ENCODE data around the gene EMILIN3.

EMILIN3 gene

DNA sequence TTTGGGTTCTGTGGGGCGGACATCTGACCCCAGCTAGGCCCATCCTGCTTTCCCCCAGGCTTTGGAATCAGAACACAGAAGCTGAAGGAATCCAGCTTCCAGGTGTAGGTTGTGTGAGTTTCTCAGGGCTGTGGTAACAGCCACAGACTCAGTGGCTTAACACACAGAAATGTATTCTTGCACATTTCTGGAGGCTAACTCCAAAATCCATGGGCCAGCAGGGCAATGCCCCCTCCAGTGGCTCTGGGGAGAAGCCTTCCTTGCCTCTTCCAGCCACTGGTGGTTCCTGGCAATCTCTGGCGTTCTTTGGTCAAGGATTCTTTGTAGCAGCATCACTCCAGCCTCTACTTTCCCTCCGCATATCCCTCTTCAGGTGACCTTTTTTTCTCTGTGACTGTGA lies 1.3 kb upstream of the EMILIN3 start:
- no peak overlapping the region for H3K27ac Mint-ChIP-seq (ENCODE audit: low read depth)
- no peaks in the 10 kb centered on the region for H3K9me3 Mint-ChIP-seq
- ATAC-seq (replicated peaks; ENCODE audit: extremely low read depth, poor library complexity, severe bottlenecking) (no peak), DNase-seq (ENCODE audit: low spot score in 2 of 2) (no peak)
- H3K36me3 Mint-ChIP-seq (ENCODE audit: insufficient read depth), result no peaks in the 10 kb centered on the region
- H3K4me1 Mint-ChIP-seq, result no peaks in the 10 kb centered on the region
- H3K27me3 Mint-ChIP-seq, result peaks cover 64% of the 10 kb centered on the region
- H3K4me3 Mint-ChIP-seq, result peak overlapping the region; percentile 3

DNA sequence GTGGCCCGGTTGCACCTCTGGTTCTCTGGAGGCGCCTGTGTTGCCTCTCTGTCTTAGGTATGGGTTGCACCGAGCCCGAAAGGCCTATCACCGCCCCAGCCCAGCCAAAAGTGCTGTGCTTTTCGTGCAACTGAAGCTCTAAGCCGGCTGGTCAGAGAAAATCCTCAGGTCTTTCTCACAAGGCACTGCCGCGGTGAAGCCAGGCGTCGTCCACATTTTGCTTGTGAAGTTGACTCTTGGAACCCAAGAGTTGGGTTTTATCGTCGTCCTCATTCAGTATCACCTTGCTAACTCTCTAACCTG lies 726 bp upstream of the EMILIN3 start:
- H3K36me3 Mint-ChIP-seq (ENCODE audit: insufficient read depth), result no peaks in the 10 kb centered on the region
- H3K4me3 Mint-ChIP-seq, result peak overlapping the region; percentile 3
- no peaks in the 10 kb centered on the region for H3K9me3 Mint-ChIP-seq
- H3K27me3 Mint-ChIP-seq, result peaks cover 59% of the 10 kb centered on the region
- no peaks in the 10 kb centered on the region for H3K4me1 Mint-ChIP-seq
- DNase-seq (ENCODE audit: low spot score in 2 of 2) (no peak), ATAC-seq (replicated peaks; ENCODE audit: extremely low read depth, poor library complexity, severe bottlenecking) (no peak)
- H3K27ac Mint-ChIP-seq (ENCODE audit: low read depth), result no peak overlapping the region

DNA sequence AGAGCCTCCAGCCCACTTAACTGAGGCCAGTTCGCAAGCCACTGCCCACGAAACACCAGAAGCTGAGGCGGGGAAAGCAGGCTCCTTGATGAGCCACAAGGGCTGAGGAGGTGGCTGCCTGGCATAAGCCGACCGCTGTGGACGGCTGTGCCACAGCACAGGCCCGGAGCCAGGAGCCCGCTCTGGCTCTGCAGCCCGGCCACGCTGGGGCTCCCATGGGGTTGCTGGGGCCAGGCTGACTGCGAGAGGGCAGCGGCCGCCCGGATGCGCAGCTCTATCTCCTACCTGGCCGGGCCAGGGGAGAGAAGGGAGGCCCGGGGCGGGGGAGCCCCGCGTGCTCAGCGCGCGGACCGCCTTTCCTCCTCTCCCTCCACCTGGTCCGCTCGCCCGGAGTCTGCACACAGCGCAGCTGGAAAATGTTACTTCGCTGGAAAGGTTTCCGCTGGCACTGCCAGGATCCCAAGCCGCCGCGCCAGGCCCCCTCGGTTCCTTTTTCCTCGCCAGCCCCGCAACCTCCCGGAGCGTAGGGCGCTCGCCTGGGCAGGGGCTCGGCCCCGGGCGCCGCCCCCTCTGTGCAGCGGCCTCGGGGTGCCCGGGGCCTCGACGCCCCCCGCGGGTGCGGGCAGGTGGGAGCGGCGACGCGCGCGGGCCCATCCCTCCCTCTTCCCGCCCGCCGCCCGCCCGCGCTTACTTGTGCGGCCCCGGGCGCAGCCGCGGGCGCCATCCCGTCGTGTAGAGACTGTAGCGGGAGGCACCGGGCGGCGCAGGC lies 657 bp downstream of the EMILIN3 start:
- ATAC-seq (replicated peaks; ENCODE audit: extremely low read depth, poor library complexity, severe bottlenecking), result no peak
- DNase-seq (ENCODE audit: low spot score in 2 of 2), result no peak
- peaks cover 53% of the 10 kb centered on the region for H3K27me3 Mint-ChIP-seq
- H3K36me3 Mint-ChIP-seq (ENCODE audit: insufficient read depth), result no peaks in the 10 kb centered on the region
- H3K27ac Mint-ChIP-seq (ENCODE audit: low read depth), result no peak overlapping the region
- H3K9me3 Mint-ChIP-seq, result no peaks in the 10 kb centered on the region
- no peaks in the 10 kb centered on the region for H3K4me1 Mint-ChIP-seq
- H3K4me3 Mint-ChIP-seq, result no peak overlapping the region

DNA sequence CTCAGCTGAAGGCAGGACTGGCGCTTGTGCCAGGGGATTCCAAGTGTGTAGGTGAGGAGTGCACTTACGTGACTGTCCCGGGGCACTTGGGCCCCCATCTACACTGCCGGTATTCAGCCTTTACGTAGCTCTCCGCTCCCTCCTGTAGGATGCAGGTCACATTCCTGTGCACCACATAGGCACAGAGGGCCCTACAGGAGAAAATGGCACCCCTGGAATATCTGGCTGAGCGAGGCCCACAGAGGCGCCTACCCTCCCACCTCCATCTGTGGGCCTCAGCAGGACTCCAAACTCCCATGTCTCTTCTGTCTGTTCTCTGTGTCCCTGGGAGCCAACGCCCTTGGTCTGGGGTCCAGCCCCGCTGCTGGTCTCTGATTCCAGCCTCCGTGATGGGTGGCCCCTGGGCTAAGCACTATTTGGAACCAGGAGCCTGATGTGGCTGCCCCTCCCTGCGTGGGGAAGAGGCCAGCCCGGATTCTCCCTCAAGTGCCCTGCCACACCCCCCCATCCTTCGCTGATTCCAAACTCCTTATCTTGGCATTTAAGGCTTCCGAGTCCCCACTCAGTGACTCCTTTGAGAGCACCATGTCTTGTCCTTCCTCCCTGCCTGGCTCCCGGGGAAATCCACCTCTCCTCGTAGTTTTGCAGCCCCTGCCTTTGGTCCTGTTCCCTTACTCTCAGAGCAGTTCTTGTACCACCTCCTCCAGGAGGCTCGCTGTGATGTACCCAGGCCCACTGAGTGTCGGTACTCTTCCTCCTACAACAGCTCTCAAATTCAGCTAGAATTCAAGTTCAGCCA lies 1.5 kb downstream of the EMILIN3 start:
- Mint-ChIP-seq H3K36me3 (ENCODE audit: insufficient read depth) (no peaks in the 10 kb centered on the region), H3K27ac (ENCODE audit: low read depth) (no peak overlapping the region), H3K4me1 (no peaks in the 10 kb centered on the region), H3K9me3 (no peaks in the 10 kb centered on the region), H3K4me3 (no peak overlapping the region), H3K27me3 (peaks cover 47% of the 10 kb centered on the region)
- DNase-seq (ENCODE audit: low spot score in 2 of 2), result no peak
- no peak for ATAC-seq (replicated peaks; ENCODE audit: extremely low read depth, poor library complexity, severe bottlenecking)

DNA sequence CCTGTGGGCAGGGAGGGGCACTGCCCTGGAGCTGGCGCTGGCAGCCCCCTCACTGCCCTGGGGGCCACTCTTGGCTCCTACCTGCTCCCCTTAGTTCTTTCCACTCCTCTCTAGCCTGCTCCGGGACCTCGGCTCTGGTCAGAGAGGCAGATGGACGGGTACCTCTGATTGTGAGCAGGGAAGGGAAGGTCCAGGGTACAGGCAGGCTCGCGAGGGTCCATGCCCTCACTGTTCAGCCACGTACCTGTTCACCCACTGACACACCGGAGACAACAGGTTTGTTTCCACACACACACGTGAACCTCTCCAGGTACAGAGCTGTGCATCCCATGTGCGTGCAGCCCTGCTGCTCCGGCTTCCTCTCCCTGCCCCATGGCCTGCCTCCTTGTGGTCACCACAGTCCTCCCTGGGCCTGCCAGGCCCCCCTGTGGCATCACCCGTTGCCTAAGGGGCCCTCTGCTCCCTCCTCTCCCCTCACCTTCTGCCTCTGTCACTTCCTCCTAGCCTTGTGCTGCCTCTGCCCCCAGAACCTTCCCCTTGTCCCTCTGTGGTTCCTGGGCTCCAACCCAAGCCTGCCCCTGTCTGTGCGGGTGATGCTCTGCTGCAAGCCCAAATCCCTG lies 2.3 kb downstream of the EMILIN3 start:
- Mint-ChIP-seq H3K27me3 (peaks cover 39% of the 10 kb centered on the region), H3K9me3 (no peaks in the 10 kb centered on the region), H3K27ac (ENCODE audit: low read depth) (no peak overlapping the region), H3K36me3 (ENCODE audit: insufficient read depth) (no peaks in the 10 kb centered on the region), H3K4me1 (no peaks in the 10 kb centered on the region), H3K4me3 (no peak overlapping the region)
- no peak for DNase-seq (ENCODE audit: low spot score in 2 of 2)
- no peak for ATAC-seq (replicated peaks; ENCODE audit: extremely low read depth, poor library complexity, severe bottlenecking)

DNA sequence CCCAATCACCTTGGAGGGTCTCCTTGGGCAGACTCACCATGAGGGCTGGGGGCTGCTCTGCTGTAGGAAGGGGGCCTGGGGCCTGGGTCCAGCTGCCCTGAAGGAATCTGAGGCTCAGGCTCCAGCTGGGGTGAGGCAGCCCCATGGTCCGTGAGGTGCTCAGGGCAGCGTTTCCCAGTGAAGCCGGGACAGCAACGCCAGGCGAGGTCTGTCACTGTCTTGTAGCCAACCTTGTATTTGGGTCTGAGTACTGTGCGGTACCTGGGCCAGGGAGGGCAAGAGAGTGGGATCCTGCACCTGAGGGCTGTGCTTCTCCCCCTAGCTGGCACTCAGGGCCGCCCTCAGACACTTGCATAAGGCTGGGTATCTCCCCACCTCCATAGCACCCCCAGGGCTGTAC lies 3.0 kb downstream of the EMILIN3 start:
- Mint-ChIP-seq H3K36me3 (ENCODE audit: insufficient read depth) (no peaks in the 10 kb centered on the region), H3K4me1 (no peaks in the 10 kb centered on the region), H3K27ac (ENCODE audit: low read depth) (no peak overlapping the region), H3K4me3 (no peak overlapping the region), H3K27me3 (peaks cover 33% of the 10 kb centered on the region), H3K9me3 (no peaks in the 10 kb centered on the region)
- ATAC-seq (replicated peaks; ENCODE audit: extremely low read depth, poor library complexity, severe bottlenecking), result no peak
- DNase-seq (ENCODE audit: low spot score in 2 of 2), result no peak

DNA sequence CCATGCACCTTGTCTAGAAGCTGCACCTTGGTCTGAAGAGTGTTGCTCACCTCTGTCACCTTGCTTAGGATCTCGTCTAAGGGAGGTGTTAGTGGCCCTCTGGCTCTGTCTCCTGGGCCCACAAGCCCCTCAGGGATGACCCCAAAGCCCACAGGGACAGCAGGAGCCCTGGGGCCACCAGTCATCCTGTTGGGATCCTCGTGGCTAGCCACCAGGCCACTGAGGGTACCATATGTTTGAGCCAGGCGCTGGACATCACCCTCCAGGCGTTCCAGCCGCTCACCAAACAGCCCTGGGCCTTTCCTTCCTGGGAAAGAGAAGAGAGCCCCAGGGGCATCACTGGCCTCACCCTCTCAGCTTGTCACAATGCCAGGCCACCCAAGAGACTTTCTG lies 3.9 kb downstream of the EMILIN3 start:
- DNase-seq (ENCODE audit: low spot score in 2 of 2), result no peak
- Mint-ChIP-seq H3K4me3 (no peak overlapping the region), H3K36me3 (ENCODE audit: insufficient read depth) (no peaks in the 10 kb centered on the region), H3K27ac (ENCODE audit: low read depth) (no peak overlapping the region), H3K27me3 (peaks cover 27% of the 10 kb centered on the region), H3K4me1 (no peaks in the 10 kb centered on the region), H3K9me3 (no peaks in the 10 kb centered on the region)
- no peak for ATAC-seq (replicated peaks; ENCODE audit: extremely low read depth, poor library complexity, severe bottlenecking)

DNA sequence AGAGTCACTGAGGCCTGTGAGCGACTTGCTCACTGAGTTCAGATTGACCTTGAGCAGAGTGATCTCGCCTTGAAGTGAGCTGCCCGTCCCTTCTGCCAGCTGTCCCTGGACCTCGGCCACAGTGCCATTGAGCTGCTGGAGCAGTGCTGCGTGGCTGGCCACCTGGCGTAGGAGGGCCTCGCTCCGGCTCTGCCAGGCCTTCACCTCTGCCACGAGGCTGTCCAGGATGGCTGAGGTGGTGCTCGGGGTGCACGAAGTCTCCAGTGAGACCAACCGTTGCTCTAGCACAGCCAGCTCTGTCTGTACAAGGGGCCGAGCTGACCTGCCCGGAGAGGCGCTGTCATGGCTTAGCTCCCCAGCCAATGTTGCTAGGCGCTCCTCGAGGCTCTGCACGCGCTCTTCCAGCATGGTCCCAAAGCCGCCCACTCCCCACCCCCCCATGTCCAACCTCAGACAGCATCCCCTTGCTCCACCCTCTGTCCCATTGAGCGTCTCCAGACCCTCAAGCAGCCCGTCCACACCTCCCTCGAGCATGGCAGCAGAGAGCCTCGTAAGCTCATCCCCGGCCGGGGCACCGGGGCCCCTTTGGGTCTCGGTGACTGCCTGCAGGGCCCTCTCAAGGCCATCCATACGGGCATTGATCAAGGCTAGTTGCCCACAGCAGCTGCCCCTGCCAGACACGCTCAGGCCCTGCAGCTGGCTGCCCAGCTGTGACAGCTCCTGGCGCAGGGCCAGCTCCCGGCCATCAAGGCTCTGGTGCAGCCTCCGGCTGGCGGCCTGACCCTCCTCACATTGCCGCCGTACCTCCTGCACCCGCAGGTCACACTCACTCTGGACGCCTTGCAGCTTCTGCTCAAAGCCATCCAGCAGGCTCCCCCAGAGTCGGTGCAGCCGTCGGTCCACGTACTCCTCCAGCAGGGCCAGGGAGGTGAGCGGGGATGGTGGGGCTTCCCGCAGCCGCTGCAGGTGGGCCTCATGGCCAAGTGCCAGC lies 4.6 kb downstream of the EMILIN3 start:
- no peak for DNase-seq (ENCODE audit: low spot score in 2 of 2)
- H3K27ac Mint-ChIP-seq (ENCODE audit: low read depth), result no peak overlapping the region
- no peaks in the 10 kb centered on the region for H3K9me3 Mint-ChIP-seq
- no peak for ATAC-seq (replicated peaks; ENCODE audit: extremely low read depth, poor library complexity, severe bottlenecking)
- H3K4me3 Mint-ChIP-seq, result no peak overlapping the region
- no peaks in the 10 kb centered on the region for H3K4me1 Mint-ChIP-seq
- H3K27me3 Mint-ChIP-seq, result peaks cover 20% of the 10 kb centered on the region
- H3K36me3 Mint-ChIP-seq (ENCODE audit: insufficient read depth), result no peaks in the 10 kb centered on the region

DNA sequence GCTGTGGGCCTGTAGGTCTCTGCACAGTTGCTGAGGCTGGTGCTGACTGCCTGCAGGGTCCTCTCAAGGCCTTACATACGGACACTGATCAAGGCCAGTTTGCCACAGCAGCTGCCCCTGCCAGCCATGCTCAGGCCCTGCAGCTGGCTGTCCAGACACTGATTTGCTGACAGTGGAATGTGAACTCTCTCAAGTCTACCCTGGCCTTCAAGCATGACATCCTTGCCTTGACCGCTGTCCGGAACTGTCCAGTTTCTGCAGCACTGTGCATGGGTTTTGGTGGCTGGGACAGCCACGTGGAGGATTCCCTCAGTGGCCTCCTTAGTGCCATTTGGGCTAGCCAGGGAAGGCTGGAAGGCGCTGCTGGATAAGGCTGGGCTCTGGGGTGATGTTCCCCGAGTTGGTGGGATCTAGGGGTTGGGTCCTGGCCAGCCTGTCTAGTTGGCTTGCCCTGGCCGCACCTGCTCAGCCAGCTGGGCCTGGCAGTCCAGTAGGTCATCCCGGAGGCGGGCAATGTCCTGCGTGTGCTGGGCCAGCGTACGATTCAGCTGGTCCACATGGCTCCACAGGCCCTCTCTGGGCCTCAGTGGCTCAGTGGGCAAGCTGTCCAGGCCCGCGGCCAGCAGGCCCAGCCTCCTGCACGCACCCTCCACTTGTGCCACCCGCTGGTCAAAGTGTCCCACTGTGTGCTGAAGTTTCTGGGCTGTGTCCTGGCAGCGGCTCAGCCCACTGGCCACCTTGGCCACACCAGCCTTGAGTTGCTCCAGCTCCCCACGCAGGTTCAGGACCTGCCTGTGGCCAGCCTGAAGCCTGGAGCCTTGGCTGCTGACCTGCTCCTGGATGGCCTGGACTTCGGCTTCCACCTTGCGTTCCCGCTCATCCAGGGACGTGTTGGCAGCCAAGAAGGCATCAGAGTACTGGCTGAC lies 5.5 kb downstream of the EMILIN3 start:
- no peak for ATAC-seq (replicated peaks; ENCODE audit: extremely low read depth, poor library complexity, severe bottlenecking)
- Mint-ChIP-seq H3K4me3 (no peak overlapping the region), H3K4me1 (no peaks in the 10 kb centered on the region), H3K27ac (ENCODE audit: low read depth) (no peak overlapping the region), H3K27me3 (peaks cover 17% of the 10 kb centered on the region), H3K36me3 (ENCODE audit: insufficient read depth) (no peaks in the 10 kb centered on the region), H3K9me3 (no peaks in the 10 kb centered on the region)
- no peak for DNase-seq (ENCODE audit: low spot score in 2 of 2)

DNA sequence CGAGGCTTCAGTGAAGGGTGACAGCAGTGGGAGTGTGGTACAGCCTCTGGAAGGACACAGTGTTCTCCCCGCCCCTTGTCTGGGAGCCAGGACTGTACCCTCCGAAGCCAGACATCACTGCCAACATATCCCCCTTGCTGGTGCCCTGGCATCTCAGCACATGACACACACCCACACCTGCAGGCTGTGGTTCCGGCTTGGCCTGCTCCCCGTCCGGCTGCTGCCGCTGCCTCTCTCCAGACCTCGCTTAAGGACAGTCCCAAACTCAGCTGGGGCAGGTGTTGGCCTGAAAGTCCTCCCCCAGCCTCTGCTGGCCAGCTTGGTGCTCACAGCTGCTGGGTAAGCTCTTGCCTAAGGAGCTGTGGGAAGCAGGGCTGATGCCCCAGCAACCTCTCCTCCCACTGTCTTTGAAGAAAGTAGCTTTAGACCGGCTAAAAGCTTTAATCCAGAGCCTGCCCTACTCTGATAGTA lies 7.0 kb downstream of the EMILIN3 start:
- no peaks in the 10 kb centered on the region for H3K4me1 Mint-ChIP-seq
- DNase-seq (ENCODE audit: low spot score in 2 of 2) (no peak), ATAC-seq (replicated peaks; ENCODE audit: extremely low read depth, poor library complexity, severe bottlenecking) (no peak)
- H3K27ac Mint-ChIP-seq (ENCODE audit: low read depth), result no peak overlapping the region
- no peaks in the 10 kb centered on the region for H3K9me3 Mint-ChIP-seq
- H3K36me3 Mint-ChIP-seq (ENCODE audit: insufficient read depth), result no peaks in the 10 kb centered on the region
- H3K27me3 Mint-ChIP-seq, result peaks cover 4% of the 10 kb centered on the region
- no peak overlapping the region for H3K4me3 Mint-ChIP-seq

DNA sequence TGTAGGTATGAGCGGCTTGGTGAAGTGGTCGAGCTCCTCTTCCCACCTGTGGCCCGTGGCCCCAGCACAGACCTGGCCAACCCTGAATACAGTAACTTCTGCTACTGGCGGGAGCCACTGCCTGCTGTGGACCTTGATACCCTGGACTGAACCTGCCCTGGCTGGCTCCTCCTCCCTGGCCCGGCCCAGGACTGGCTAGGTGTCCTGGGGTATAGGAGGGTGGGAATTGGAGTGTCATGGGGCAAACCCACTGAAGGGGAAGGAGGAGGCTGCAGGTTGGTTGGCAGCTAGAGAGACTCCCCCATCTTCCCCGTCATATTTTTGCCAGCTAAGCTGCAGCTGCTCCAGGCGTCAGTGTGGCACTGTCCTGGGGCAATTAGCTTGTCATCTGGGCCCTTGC lies 7.9 kb downstream of the EMILIN3 start:
- Mint-ChIP-seq H3K4me3 (no peak overlapping the region), H3K9me3 (no peaks in the 10 kb centered on the region), H3K27ac (ENCODE audit: low read depth) (no peak overlapping the region), H3K27me3 (no peaks in the 10 kb centered on the region), H3K4me1 (no peaks in the 10 kb centered on the region), H3K36me3 (ENCODE audit: insufficient read depth) (no peaks in the 10 kb centered on the region)
- no peak for ATAC-seq (replicated peaks; ENCODE audit: extremely low read depth, poor library complexity, severe bottlenecking)
- DNase-seq (ENCODE audit: low spot score in 2 of 2), result no peak
